Sigmoid colon (tissue), 7 donors: ENCODE results near the gene ZNF407. TPM values are rescaled to one million over a fixed set of nuclear protein-coding genes. Genes with fewer than 3 reads are reported as not detected.

Source experiments
- DNase-seq: peaks from one replicate; pipeline ENCODE4 v3.0.0-alpha.2; 2019
- H3K27ac ChIP-seq, 4 donors: fragments of 200-600 bp; sonication (generic); one replicate each; pipeline ENCODE4 v1.5.1; 2016 to 2019; ENCODE audit warnings: mild to moderate bottlenecking in 1 of 4
- H3K27me3 ChIP-seq, 3 donors: fragments of 200-600 bp; sonication (generic); one replicate each; pipeline ENCODE4 v1.5.1; 2019; ENCODE audit warnings: mild to moderate bottlenecking in 1 of 3
- H3K36me3 ChIP-seq, 4 donors: fragments of 200-600 bp; sonication (generic); one replicate each; pipeline ENCODE4 v1.5.1; 2016 to 2019
- H3K4me1 ChIP-seq, 4 donors: fragments of 200-600 bp; sonication (generic); one replicate each; pipeline ENCODE4 v1.5.1; 2017 to 2019
- H3K4me3 ChIP-seq, 4 donors: fragments of 200-600 bp; sonication (generic); one replicate each; pipeline ENCODE4 v1.5.1; 2017 to 2019; ENCODE audit warnings: mild to moderate bottlenecking in 2 of 4, moderate library complexity in 1 of 4
- H3K9me3 ChIP-seq, 4 donors: fragments of 200-600 bp in 3 of 4; sonication (generic) in 3 of 4; one replicate each; pipeline versions ENCODE4 v1.5.1 to v1.6.1; 2013 to 2019
- CTCF ChIP-seq, 4 experiments: fragments of 450-650 bp in 3 of 4; fragments of 200-600 bp in 1 of 4; IDR thresholded peaks; one replicate each; pipeline ENCODE4 v1.5.1; 2016 to 2019; ENCODE audit warnings: antibody characterized with exemption in 4 of 4, mild to moderate bottlenecking in 3 of 4, moderate library complexity in 2 of 4
- EP300 ChIP-seq, 4 donors: sonication (generic); formaldehyde crosslinking; IDR thresholded peaks; one replicate each; pipeline ENCODE4 v1.6.1; 2017; ENCODE audit warnings: antibody characterized with exemption in 4 of 4
- POLR2A ChIP-seq, 2 donors: fragments of 450-650 bp; IDR thresholded peaks; one replicate each; pipeline ENCODE4 v1.6.1; 2016; ENCODE audit warnings: antibody characterized with exemption in 2 of 2, mild to moderate bottlenecking in 2 of 2, moderate library complexity in 2 of 2
- POLR2AphosphoS5 ChIP-seq, 4 donors: sonication (generic); formaldehyde crosslinking; IDR thresholded peaks; one replicate each; pipeline ENCODE4 v1.6.1; 2017; ENCODE audit warnings: antibody characterized with exemption in 4 of 4
- WGBS, 2 donors: extraction: QIAGEN DNeasy Blood & Tissue Kit; methylation state at CpG; one replicate each; pipeline ENCODE4 v1.1.7; 2013; 5-methylcytosine and 5-hydroxymethylcytosine counted together
- intact Hi-C: fragments of 100-400 bp; cut with DNase I; formaldehyde crosslinking; loops from one replicate; pipeline ENCODE4 v1.15.1; 2023
- polyA plus RNA-seq, 3 donors: library from polyadenylated mRNA; stranded (reverse); fragments of 200-250 nt; gene quantifications; one replicate each; pipeline ENCODE4 v1.2.3, GENCODE V29; 2013
- total RNA-seq, 4 donors: library from RNA; depleted of rRNA; stranded (reverse); fragments of >200 nt; gene quantifications; one replicate each; pipeline ENCODE4 v1.1.0, GENCODE V29; 2016
- donor health status: healthy with polysubstance abuse.
- donor health status: Bipolar disorder and iron deficiency.
- donor health status: healthy.

The ZNF407 gene
- total and polyA plus RNA-seq, 7 donors, result 1.4 to 19.8 (median 16.3) TPM

GRCh38 chr18:75109319-75109691 is 511.6 kb downstream of the ZNF407 start:
- H3K9me3 ChIP-seq, result no peaks in the 10 kb centered on the region
- H3K4me3 ChIP-seq, result no peak overlapping the region
- intact Hi-C loops, result no loop called here
- no peaks in the 10 kb centered on the region for H3K36me3 ChIP-seq
- TF ChIP-seq POLR2AphosphoS5 (IDR thresholded peaks at IDR 0.05) (no peak), EP300 (IDR thresholded peaks at IDR 0.05) (no peak), POLR2A (IDR thresholded peaks at IDR 0.05) (no peak), CTCF (IDR thresholded peaks at IDR 0.05) (no peak)
- H3K4me1 ChIP-seq, result peaks cover 0 to 37% (median 20%) of the 10 kb centered on the region in 4 donors
- no peaks in the 10 kb centered on the region for H3K27me3 ChIP-seq
- WGBS, 2 donors, result 69 to 78% methylated on average over 7 of the region's 7 CpGs
- no peak for DNase-seq
- peak overlapping the region in 2 of 4 donors; percentile 9 to 29 for H3K27ac ChIP-seq

GRCh38 chr18:75109819-75110218 is 512.1 kb downstream of the ZNF407 start:
- DNase-seq, result no peak
- Histone ChIP-seq H3K9me3 (no peaks in the 10 kb centered on the region), H3K27me3 (no peaks in the 10 kb centered on the region), H3K36me3 (no peaks in the 10 kb centered on the region), H3K4me1 (peaks cover 0 to 42% (median 23%) of the 10 kb centered on the region in 4 donors), H3K4me3 (no peak overlapping the region), H3K27ac (peak overlapping the region in 3 of 4 donors; percentile 3 to 29 (median 9))
- TF ChIP-seq POLR2A (IDR thresholded peaks at IDR 0.05) (no peak), CTCF (IDR thresholded peaks at IDR 0.05) (no peak), POLR2AphosphoS5 (IDR thresholded peaks at IDR 0.05) (no peak), EP300 (IDR thresholded peaks at IDR 0.05) (no peak)
- intact Hi-C loops, result loop anchor here (10.0 kb wide), 1 partner anchor 455 kb away; no protein-coding TSS in a partner anchor
- 93 to 94% methylated on average over 10 of the region's 10 CpGs for WGBS, 2 donors

- WGBS, 2 donors, result 92 to 94% methylated on average over 9 of the region's 9 CpGs
- intact Hi-C loops, result loop anchor here (10.0 kb wide), 1 partner anchor 456 kb away; no protein-coding TSS in a partner anchor
- no peaks in the 10 kb centered on the region for H3K36me3 ChIP-seq
- peak overlapping the region in 3 of 4 donors; percentile 3 to 29 (median 9) for H3K27ac ChIP-seq
- TF ChIP-seq CTCF (IDR thresholded peaks at IDR 0.05) (no peak), POLR2AphosphoS5 (IDR thresholded peaks at IDR 0.05) (no peak), EP300 (IDR thresholded peaks at IDR 0.05) (no peak), POLR2A (IDR thresholded peaks at IDR 0.05) (no peak)
- no peak for DNase-seq
- peaks cover 0 to 44% (median 23%) of the 10 kb centered on the region in 4 donors for H3K4me1 ChIP-seq
- H3K4me3 ChIP-seq, result no peak overlapping the region
- H3K9me3 ChIP-seq, result no peaks in the 10 kb centered on the region
- no peaks in the 10 kb centered on the region for H3K27me3 ChIP-seq
These were observed 512.6 kb downstream of the ZNF407 start for GRCh38 chr18:75110311-75110710.

- intact Hi-C loops, result loop anchor here (10.0 kb wide), 1 partner anchor 456 kb away; no protein-coding TSS in a partner anchor
- peaks cover 0 to 44% (median 23%) of the 10 kb centered on the region in 4 donors for H3K4me1 ChIP-seq
- 77 to 85% methylated on average over 12 of the region's 12 CpGs for WGBS, 2 donors
- H3K27ac ChIP-seq, result peak overlapping the region in 2 of 4 donors; percentile 66 to 75
- H3K4me3 ChIP-seq, result no peak overlapping the region
- H3K36me3 ChIP-seq, result no peaks in the 10 kb centered on the region
- TF ChIP-seq POLR2A (IDR thresholded peaks at IDR 0.05), result no peak
- TF ChIP-seq POLR2AphosphoS5 (IDR thresholded peaks at IDR 0.05), result no peak
- TF ChIP-seq CTCF (IDR thresholded peaks at IDR 0.05), result no peak
- no peak for TF ChIP-seq EP300 (IDR thresholded peaks at IDR 0.05)
- H3K27me3 ChIP-seq, result no peaks in the 10 kb centered on the region
- H3K9me3 ChIP-seq, result no peaks in the 10 kb centered on the region
- no peak for DNase-seq
These were observed 513.3 kb downstream of the ZNF407 start for GRCh38 chr18:75110846-75111415.
